Measurements from ENCODE around the gene ZBED2. TPM values are rescaled to one million over a fixed set of nuclear protein-coding genes. Genes with fewer than 3 reads are reported as not detected.

The ZBED2 gene
- polyA plus RNA-seq, 1 donor (not counting 4 experiments of a cell fraction or from before 2014, with no cell fraction given), result 120 TPM

DNA sequence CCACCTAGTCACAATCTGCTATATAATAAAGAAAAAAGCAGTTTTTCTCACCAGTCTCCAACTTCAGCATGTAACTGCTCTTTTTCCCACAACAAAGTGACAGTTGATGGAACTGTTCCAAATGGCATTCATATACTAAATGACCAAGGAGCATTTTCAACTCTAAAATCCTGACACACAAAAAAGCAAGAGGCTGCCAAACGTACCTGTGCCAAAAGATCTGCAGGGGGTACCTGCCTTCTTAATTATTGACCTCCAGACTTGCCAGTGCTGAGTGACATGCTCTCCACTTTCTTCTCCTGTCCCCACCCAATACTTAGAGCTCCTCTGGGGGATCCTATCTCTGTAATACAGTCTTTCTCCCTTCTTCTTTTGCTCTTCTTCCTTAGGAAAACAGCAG, 18.0 kb downstream of the ZBED2 start:
- Histone ChIP-seq H3K9me1 (ENCODE audit: control insufficient read depth, extremely low read depth, insufficient read depth, low read length) (no peaks in the 10 kb centered on the region), H3K9ac (ENCODE audit: control insufficient read depth, extremely low read depth, insufficient read depth, low read length) (no peak overlapping the region), H4K20me1 (ENCODE audit: control insufficient read depth, extremely low read depth, insufficient read depth, low read length) (no peaks in the 10 kb centered on the region), H3K4me1 (ENCODE audit: control insufficient read depth, extremely low read depth, insufficient read depth, low read length) (peaks cover 24% of the 10 kb centered on the region), H3K4me2 (ENCODE audit: control insufficient read depth, extremely low read depth, insufficient read depth, low read depth, low read length) (no peak overlapping the region), H3K36me3 (ENCODE audit: control insufficient read depth in 2 of 2, extremely low read depth in 1 of 2, insufficient read depth in 2 of 2, low read length in 2 of 2) (no peaks in the 10 kb centered on the region), H3K27me3 (ENCODE audit: control insufficient read depth, extremely low read depth, insufficient read depth, low read length) (no peaks in the 10 kb centered on the region), H3K9me3 (ENCODE audit: control insufficient read depth, low read depth, low read length) (no peaks in the 10 kb centered on the region), H3K27ac (ENCODE audit: control insufficient read depth, insufficient read depth, low read length) (no peak overlapping the region), H3K79me2 (ENCODE audit: control insufficient read depth, insufficient read depth, low read length) (no peaks in the 10 kb centered on the region), H2AFZ (ENCODE audit: control insufficient read depth, low read length) (no peak overlapping the region), H3K4me3 (ENCODE audit: control insufficient read depth in 2 of 3, extremely low read depth in 1 of 3, insufficient read depth in 2 of 3, low read depth in 1 of 3, low read length in 3 of 3) (no peak overlapping the region)
- no peak for TF ChIP-seq EZH2 (IDR thresholded peaks at IDR 0.05; ENCODE audit: low read length)
- TF ChIP-seq, protein P1, sequence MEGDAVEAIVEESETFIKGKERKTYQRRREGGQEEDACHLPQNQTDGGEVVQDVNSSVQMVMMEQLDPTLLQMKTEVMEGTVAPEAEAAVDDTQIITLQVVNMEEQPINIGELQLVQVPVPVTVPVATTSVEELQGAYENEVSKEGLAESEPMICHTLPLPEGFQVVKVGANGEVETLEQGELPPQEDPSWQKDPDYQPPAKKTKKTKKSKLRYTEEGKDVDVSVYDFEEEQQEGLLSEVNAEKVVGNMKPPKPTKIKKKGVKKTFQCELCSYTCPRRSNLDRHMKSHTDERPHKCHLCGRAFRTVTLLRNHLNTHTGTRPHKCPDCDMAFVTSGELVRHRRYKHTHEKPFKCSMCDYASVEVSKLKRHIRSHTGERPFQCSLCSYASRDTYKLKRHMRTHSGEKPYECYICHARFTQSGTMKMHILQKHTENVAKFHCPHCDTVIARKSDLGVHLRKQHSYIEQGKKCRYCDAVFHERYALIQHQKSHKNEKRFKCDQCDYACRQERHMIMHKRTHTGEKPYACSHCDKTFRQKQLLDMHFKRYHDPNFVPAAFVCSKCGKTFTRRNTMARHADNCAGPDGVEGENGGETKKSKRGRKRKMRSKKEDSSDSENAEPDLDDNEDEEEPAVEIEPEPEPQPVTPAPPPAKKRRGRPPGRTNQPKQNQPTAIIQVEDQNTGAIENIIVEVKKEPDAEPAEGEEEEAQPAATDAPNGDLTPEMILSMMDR (optimal IDR thresholded peaks at IDR 0.05 in 1 of 3, IDR thresholded peaks at IDR 0.05 in 1 of 3, conservative IDR thresholded peaks at IDR 0.05 in 1 of 3; ENCODE audit: extremely low read depth in 1 of 3, insufficient read depth in 2 of 3, low read length in 3 of 3), result no peak
- no peak for FAIRE-seq
- no peak for DNase-seq (ENCODE audit: low read depth, low spot score)
- dilution Hi-C loops (cut with MboI; ENCODE audit: extremely low pct_ligation_motif_present, low sequenced_read_pairs), result loop anchor here (25.0 kb wide), 1 partner anchor 110 kb away; no protein-coding TSS in a partner anchor

DNA sequence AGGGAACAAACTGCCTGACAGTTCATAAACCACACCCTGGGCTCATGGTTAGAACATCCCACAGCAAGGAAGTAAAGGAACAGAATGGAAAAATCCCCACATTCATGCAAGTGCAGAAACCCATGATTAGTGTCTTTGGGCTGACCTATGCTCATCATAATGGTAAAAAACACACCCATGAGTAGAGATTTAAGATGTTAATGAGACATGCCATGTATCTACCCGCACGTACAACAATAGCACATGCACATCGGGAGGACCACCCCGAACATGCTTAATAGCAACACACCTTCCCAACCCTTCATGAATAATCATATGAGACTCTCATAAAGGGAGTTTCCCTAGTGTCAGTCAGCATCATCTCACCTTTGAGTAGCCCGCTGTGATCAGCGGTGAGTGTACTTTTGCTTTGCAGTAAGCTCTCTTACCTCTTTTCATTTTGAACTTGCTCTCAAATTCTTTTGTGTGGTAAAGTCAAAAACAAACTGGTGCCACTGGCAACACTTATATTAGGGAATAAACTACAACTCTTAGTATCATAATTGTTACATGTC, 23.2 kb downstream of the ZBED2 start:
- Histone ChIP-seq H3K27ac (ENCODE audit: control insufficient read depth, insufficient read depth, low read length) (no peak overlapping the region), H3K79me2 (ENCODE audit: control insufficient read depth, insufficient read depth, low read length) (no peaks in the 10 kb centered on the region), H2AFZ (ENCODE audit: control insufficient read depth, low read length) (no peak overlapping the region), H3K36me3 (ENCODE audit: control insufficient read depth in 2 of 2, extremely low read depth in 1 of 2, insufficient read depth in 2 of 2, low read length in 2 of 2) (no peaks in the 10 kb centered on the region), H3K9ac (ENCODE audit: control insufficient read depth, extremely low read depth, insufficient read depth, low read length) (no peak overlapping the region), H3K9me1 (ENCODE audit: control insufficient read depth, extremely low read depth, insufficient read depth, low read length) (no peaks in the 10 kb centered on the region), H4K20me1 (ENCODE audit: control insufficient read depth, extremely low read depth, insufficient read depth, low read length) (no peaks in the 10 kb centered on the region), H3K4me1 (ENCODE audit: control insufficient read depth, extremely low read depth, insufficient read depth, low read length) (no peaks in the 10 kb centered on the region), H3K9me3 (ENCODE audit: control insufficient read depth, low read depth, low read length) (no peaks in the 10 kb centered on the region), H3K27me3 (ENCODE audit: control insufficient read depth, extremely low read depth, insufficient read depth, low read length) (no peaks in the 10 kb centered on the region), H3K4me2 (ENCODE audit: control insufficient read depth, extremely low read depth, insufficient read depth, low read depth, low read length) (no peak overlapping the region), H3K4me3 (ENCODE audit: control insufficient read depth in 2 of 3, extremely low read depth in 1 of 3, insufficient read depth in 2 of 3, low read depth in 1 of 3, low read length in 3 of 3) (no peak overlapping the region)
- TF ChIP-seq, protein P1 (optimal IDR thresholded peaks at IDR 0.05 in 1 of 3, IDR thresholded peaks at IDR 0.05 in 1 of 3, conservative IDR thresholded peaks at IDR 0.05 in 1 of 3; ENCODE audit: extremely low read depth in 1 of 3, insufficient read depth in 2 of 3, low read length in 3 of 3), result no peak
- TF ChIP-seq EZH2 (IDR thresholded peaks at IDR 0.05; ENCODE audit: low read length), result no peak
- FAIRE-seq, result no peak
- DNase-seq (ENCODE audit: low read depth, low spot score), result no peak
- dilution Hi-C loops (cut with MboI; ENCODE audit: extremely low pct_ligation_motif_present, low sequenced_read_pairs), result no loop called here

All from keratinocyte (primary cell).